Nephron progenitor cell (in vitro differentiated cells): ENCODE measurements around the gene ZBTB20.

Experiments used
- DNase-seq: peaks from one replicate; pipeline ENCODE4 v3.0.0; 2021
- H3K27ac Mint-ChIP-seq: 2 replicates; pipeline ENCODE4 v1.8.0; 2021; ENCODE audit warnings: mild to moderate bottlenecking, moderate library complexity, mixed read lengths
- H3K27me3 Mint-ChIP-seq: 2 replicates; pipeline ENCODE4 v1.8.0; 2021; ENCODE audit warnings: mild to moderate bottlenecking, low read depth, mixed read lengths; ENCODE audit not compliant: poor library complexity
- H3K36me3 Mint-ChIP-seq: 2 replicates; pipeline ENCODE4 v1.8.0; 2021; ENCODE audit warnings: low read depth, mixed read lengths
- H3K4me1 Mint-ChIP-seq: 2 replicates; pipeline ENCODE4 v1.8.0; 2021; ENCODE audit warnings: mixed read lengths
- H3K4me3 Mint-ChIP-seq: 2 replicates; pipeline ENCODE4 v1.8.0; 2021; ENCODE audit warnings: mild to moderate bottlenecking, moderate library complexity, mixed read lengths
- H3K9me3 Mint-ChIP-seq: 2 replicates; pipeline ENCODE4 v1.8.0; 2021; ENCODE audit warnings: mild to moderate bottlenecking, moderate library complexity, mixed read lengths
- CTCF ChIP-seq: fragments of 200-600 bp; sonication (generic); IDR thresholded peaks from 2 replicates; pipeline ENCODE4 v1.5.0; 2021; ENCODE audit warnings: antibody characterized with exemption

The ZBTB20 gene

DNA sequence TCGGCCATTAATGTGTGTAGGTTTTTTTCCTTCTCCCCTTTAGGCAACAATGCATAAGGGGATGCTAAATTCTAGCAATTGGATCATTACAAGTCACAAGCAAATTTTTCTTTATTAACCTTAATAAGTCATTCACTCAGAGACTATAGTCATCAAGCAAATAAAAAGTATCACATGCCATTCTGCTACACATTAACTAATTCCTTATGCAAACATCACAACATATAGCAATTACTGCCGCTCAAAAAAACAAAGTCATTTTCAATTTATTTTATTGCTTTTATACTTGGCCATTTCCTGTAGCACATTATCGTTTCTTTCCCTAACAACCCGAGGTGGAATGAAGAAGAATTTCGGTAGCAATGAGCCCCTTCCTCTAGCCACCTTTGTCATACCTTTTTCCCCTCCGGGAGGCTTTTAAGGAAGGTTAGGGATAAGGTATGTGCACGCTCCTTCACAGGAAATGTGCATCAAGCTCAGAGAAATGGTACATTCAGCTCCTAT lies 432.1 kb downstream of the ZBTB20 start:
- Mint-ChIP-seq H3K4me1 (no peaks in the 10 kb centered on the region), H3K27me3 (no peaks in the 10 kb centered on the region), H3K4me3 (no peak overlapping the region), H3K36me3 (no peaks in the 10 kb centered on the region), H3K27ac (no peak overlapping the region), H3K9me3 (no peaks in the 10 kb centered on the region)
- TF ChIP-seq CTCF: no peak
- DNase-seq: no peak

DNA sequence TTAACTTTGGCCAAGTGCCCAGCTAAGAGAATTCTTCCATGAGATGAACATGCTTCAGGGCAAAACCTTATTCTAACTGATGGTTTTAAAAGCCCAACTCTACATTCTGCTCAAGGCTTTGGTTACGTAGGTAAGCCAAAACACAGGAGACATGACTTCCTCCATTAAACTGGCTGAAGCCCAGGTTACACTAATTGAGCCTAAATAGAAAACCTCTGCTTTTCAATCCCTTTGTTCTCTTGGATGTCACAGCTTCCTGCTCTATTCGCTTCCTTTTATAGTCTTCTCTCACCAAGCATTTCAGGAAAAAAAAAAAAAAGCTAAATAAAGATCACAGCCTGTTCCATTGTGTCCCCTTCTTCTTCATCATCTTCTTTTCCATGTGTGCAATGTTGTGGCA lies 432.9 kb downstream of the ZBTB20 start:
- Mint-ChIP-seq H3K27me3 (no peaks in the 10 kb centered on the region), H3K4me3 (no peak overlapping the region), H3K27ac (no peak overlapping the region), H3K36me3 (no peaks in the 10 kb centered on the region), H3K4me1 (no peaks in the 10 kb centered on the region), H3K9me3 (no peaks in the 10 kb centered on the region)
- no peak for TF ChIP-seq CTCF
- no peak for DNase-seq

DNA sequence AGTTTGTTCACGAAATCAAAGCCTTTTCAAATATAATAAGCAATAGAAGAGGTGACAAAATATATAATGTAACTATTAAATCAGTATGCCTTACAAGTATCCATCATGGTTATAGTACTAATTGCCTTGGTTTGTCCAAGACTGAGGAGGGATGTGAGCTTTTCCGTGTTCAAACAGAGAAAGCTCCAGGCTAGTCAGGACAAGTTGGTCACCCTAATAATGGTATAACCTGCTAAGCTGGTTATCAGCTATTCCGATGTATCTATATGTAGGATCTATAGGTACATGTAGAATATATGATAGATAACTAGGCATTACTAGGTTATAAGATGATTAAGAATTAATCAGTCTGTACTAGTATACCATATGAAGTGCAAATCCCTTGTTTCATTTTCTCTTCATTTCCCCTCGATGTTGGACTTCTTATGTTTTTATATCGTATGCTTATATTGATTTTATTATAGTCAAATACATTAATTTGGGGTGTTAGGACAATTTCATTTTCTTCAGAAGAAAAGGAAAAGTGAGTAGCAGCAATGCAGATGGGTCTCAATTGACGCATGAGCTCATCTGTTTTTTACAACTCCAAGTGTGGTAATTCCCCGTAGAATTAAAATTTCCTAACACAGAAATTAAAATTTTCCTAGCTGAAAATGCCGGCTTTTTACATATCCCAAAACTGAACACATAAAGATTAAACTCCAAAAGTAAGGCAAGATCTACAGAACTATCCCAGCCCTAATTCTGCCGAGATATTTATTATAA lies 434.2 kb downstream of the ZBTB20 start:
- H3K4me1 Mint-ChIP-seq: no peaks in the 10 kb centered on the region
- no peaks in the 10 kb centered on the region for H3K9me3 Mint-ChIP-seq
- no peak overlapping the region for H3K27ac Mint-ChIP-seq
- no peak overlapping the region for H3K4me3 Mint-ChIP-seq
- no peaks in the 10 kb centered on the region for H3K27me3 Mint-ChIP-seq
- DNase-seq: no peak
- no peaks in the 10 kb centered on the region for H3K36me3 Mint-ChIP-seq
- no peak for TF ChIP-seq CTCF

DNA sequence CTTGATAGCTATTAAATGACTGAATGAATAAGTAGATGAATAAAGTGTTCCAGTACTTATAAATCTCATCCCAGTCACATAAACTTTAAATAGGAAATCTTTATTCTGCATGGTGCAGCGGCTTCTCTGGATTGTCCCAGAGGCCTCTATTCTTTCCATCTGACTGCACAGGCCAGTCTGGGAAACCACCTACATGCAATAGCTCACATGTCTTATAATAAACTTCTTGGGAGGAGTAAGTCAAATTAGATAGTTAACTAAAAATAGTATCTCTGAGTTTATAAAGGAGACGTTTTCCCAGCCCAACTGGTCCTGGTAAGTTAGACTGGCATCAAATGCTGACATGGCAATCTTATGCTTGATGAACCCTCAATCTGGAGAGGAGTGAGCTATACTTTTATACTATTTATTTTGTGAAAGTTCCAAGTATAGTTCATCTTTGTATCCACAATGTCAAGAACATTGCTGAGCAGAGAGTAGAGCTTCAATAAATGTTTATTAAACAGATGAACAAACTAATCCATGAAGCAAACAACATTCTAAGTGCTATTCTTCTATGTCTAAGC lies 435.7 kb downstream of the ZBTB20 start:
- DNase-seq: no peak
- no peak for TF ChIP-seq CTCF
- no peaks in the 10 kb centered on the region for H3K27me3 Mint-ChIP-seq
- H3K4me1 Mint-ChIP-seq: peaks cover 14% of the 10 kb centered on the region
- H3K4me3 Mint-ChIP-seq: no peak overlapping the region
- H3K9me3 Mint-ChIP-seq: no peaks in the 10 kb centered on the region
- H3K36me3 Mint-ChIP-seq: no peaks in the 10 kb centered on the region
- no peak overlapping the region for H3K27ac Mint-ChIP-seq

DNA sequence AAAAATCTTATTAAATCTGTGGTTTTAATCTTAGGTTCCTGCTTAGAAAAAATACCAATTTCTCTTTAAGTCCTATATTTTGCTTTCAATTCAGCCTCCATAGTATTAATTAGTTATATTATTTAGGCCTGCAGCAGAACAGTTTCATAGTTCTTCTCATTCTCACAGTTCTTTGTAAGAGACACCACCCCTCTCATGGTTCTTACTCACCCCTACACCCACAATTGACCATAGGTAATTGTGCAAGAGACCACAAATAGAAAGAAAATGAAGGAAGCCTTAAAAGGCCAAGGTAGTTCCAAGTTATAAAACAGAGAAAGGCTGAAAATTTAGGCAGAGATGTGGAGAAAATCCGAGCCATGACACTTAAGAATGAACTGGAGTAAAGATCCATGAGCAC lies 438.0 kb downstream of the ZBTB20 start:
- Mint-ChIP-seq H3K27ac (no peak overlapping the region), H3K4me1 (peaks cover 16% of the 10 kb centered on the region), H3K27me3 (no peaks in the 10 kb centered on the region), H3K4me3 (no peak overlapping the region), H3K36me3 (no peaks in the 10 kb centered on the region), H3K9me3 (no peaks in the 10 kb centered on the region)
- TF ChIP-seq CTCF: no peak
- no peak for DNase-seq
